Neuronal stem cell (in vitro differentiated cells): ENCODE data around the gene GPR141.

Experiments used
- DNase-seq: peaks from one replicate; pipeline ENCODE4 v3.0.0-alpha.2; 2013; ENCODE audit warnings: low spot score
- H2AFZ ChIP-seq: one replicate; pipeline ENCODE4 v1.6.1; 2013; ENCODE audit warnings: mild to moderate bottlenecking, low read length, inconsistent platforms
- H2AK5ac ChIP-seq: 2 replicates; pipeline ENCODE4 v1.6.1; 2013; ENCODE audit warnings: low read depth, mild to moderate bottlenecking, inconsistent platforms, low read length, moderate library complexity, mixed read lengths
- H2BK120ac ChIP-seq: 2 replicates; pipeline ENCODE4 v1.6.1; 2013; ENCODE audit warnings: low read depth, mild to moderate bottlenecking, inconsistent platforms, low read length, moderate library complexity, mixed read lengths
- H2BK12ac ChIP-seq: one replicate; pipeline ENCODE4 v1.6.1; 2013; ENCODE audit warnings: low read length, inconsistent platforms
- H2BK15ac ChIP-seq: 2 replicates; pipeline ENCODE4 v1.6.1; 2013; ENCODE audit warnings: mild to moderate bottlenecking, low read length, inconsistent platforms, mixed read lengths
- H2BK5ac ChIP-seq: one replicate; pipeline ENCODE4 v1.6.1; 2013; ENCODE audit warnings: inconsistent platforms, mild to moderate bottlenecking, low read length, moderate library complexity
- H3K14ac ChIP-seq: one replicate; pipeline ENCODE4 v1.6.1; 2013; ENCODE audit warnings: low read length, inconsistent platforms
- H3K18ac ChIP-seq: 2 replicates; pipeline ENCODE4 v1.6.1; 2013; ENCODE audit warnings: low read length, inconsistent platforms
- H3K23ac ChIP-seq: 2 replicates; pipeline ENCODE4 v1.6.1; 2013; ENCODE audit warnings: low read depth, mild to moderate bottlenecking, mixed read lengths, low read length, inconsistent platforms; ENCODE audit not compliant: poor library complexity
- H3K27ac ChIP-seq: replicated peaks from 3 replicates; pipeline ENCODE4 v1.5.1; 2013; ENCODE audit warnings: low read length, inconsistent platforms
- H3K27me3 ChIP-seq, 3 experiments: 2 replicates each; pipeline ENCODE4 v1.6.1; 2013; ENCODE audit warnings: low read length in 3 of 3, mild to moderate bottlenecking in 2 of 3, inconsistent platforms in 1 of 3, low read depth in 1 of 3, mixed read lengths in 1 of 3, moderate library complexity in 1 of 3; ENCODE audit not compliant: control insufficient read depth in 3 of 3, insufficient read depth in 3 of 3
- H3K36me3 ChIP-seq, 2 donors: replicated peaks in 1 of 2; 2 replicates each; pipeline ENCODE4 v1.6.1; 2013; ENCODE audit warnings: low read length in 2 of 2; ENCODE audit not compliant: control insufficient read depth in 2 of 2, insufficient read depth in 2 of 2
- H3K4ac ChIP-seq: 2 replicates; pipeline ENCODE4 v1.6.1; 2013; ENCODE audit warnings: inconsistent platforms, mild to moderate bottlenecking, low read length, moderate library complexity
- H3K4me1 ChIP-seq, 2 donors: 1 replicate in 1 of 2; 2 replicates in 1 of 2; pipeline ENCODE4 v1.6.1; 2013; ENCODE audit warnings: low read length in 2 of 2, low read depth in 1 of 2; ENCODE audit not compliant: control insufficient read depth in 2 of 2, insufficient read depth in 1 of 2
- H3K4me2 ChIP-seq: one replicate; pipeline ENCODE4 v1.6.1; 2013; ENCODE audit warnings: mild to moderate bottlenecking, low read length, inconsistent platforms; ENCODE audit not compliant: insufficient read depth, poor library complexity, severe bottlenecking
- H3K4me3 ChIP-seq, 2 donors: 2 replicates each; pipeline ENCODE4 v1.5.1; 2013; ENCODE audit warnings: low read length in 2 of 2, mild to moderate bottlenecking in 2 of 2, inconsistent platforms in 1 of 2, moderate library complexity in 1 of 2
- H3K79me1 ChIP-seq: one replicate; pipeline ENCODE4 v1.6.1; 2013; ENCODE audit warnings: low read depth, mild to moderate bottlenecking, inconsistent platforms, low read length, moderate library complexity
- H3K9ac ChIP-seq: one replicate; pipeline ENCODE4 v1.6.1; 2013; ENCODE audit warnings: mild to moderate bottlenecking, low read depth, low read length, inconsistent platforms; ENCODE audit not compliant: poor library complexity
- H3K9me3 ChIP-seq, 2 donors: replicated peaks in 1 of 2; 2 replicates each; pipeline versions ENCODE3 to v1.6.1; 2013; ENCODE audit warnings: low read length in 2 of 2, mild to moderate bottlenecking in 2 of 2, inconsistent platforms in 1 of 2, low read depth in 1 of 2, mixed read lengths in 1 of 2, moderate library complexity in 1 of 2; ENCODE audit not compliant: control insufficient read depth in 2 of 2, insufficient read depth in 1 of 2
- H4K8ac ChIP-seq: one replicate; pipeline ENCODE4 v1.6.1; 2013; ENCODE audit warnings: low read depth, mild to moderate bottlenecking, inconsistent platforms, low read length, moderate library complexity
- H4K91ac ChIP-seq: one replicate; pipeline ENCODE4 v1.6.1; 2013; ENCODE audit warnings: low read length, low read depth, mild to moderate bottlenecking, inconsistent platforms; ENCODE audit not compliant: poor library complexity
- whole genome bisulfite sequencing, 2 donors: extraction: QIAGEN DNeasy Blood & Tissue Kit; methylation state at CpG; one replicate each; pipeline ENCODE4 v1.1.7; 2013; ENCODE audit warnings: missing lambda C conversion rate in 2 of 2, mixed read lengths in 1 of 2; ENCODE audit not compliant: insufficient read length in 2 of 2, insufficient replicate concordance in 1 of 2; ENCODE audit errors: extremely low coverage in 2 of 2; 5-methylcytosine and 5-hydroxymethylcytosine counted together

Gene GPR141

GRCh38 chr7:37713613-37714012 lies 30.0 kb downstream of the GPR141 start:
- no peak overlapping the region for H2AK5ac ChIP-seq
- no peak overlapping the region for H2AFZ ChIP-seq
- H3K9ac ChIP-seq = no peak overlapping the region
- no peak overlapping the region for H3K23ac ChIP-seq
- no peaks in the 10 kb centered on the region for H3K27me3 ChIP-seq
- no peak overlapping the region for H4K8ac ChIP-seq
- H2BK120ac ChIP-seq = no peak overlapping the region
- H3K27ac ChIP-seq = no peak overlapping the region
- no peak overlapping the region for H3K14ac ChIP-seq
- no peak overlapping the region for H3K18ac ChIP-seq
- no CpG with 5 or more reads among the region's 2 CpGs for WGBS, 2 donors
- no peak overlapping the region for H3K4ac ChIP-seq
- H2BK5ac ChIP-seq = no peak overlapping the region
- H2BK15ac ChIP-seq = no peak overlapping the region
- no peak for DNase-seq
- H3K4me1 ChIP-seq = no peaks in the 10 kb centered on the region
- no peak overlapping the region for H4K91ac ChIP-seq
- H3K9me3 ChIP-seq = peaks cover 0 to 5% of the 10 kb centered on the region in 2 donors
- no peak overlapping the region for H3K4me3 ChIP-seq
- H3K79me1 ChIP-seq = no peaks in the 10 kb centered on the region
- no peak overlapping the region for H3K4me2 ChIP-seq
- no peaks in the 10 kb centered on the region for H3K36me3 ChIP-seq
- no peak overlapping the region for H2BK12ac ChIP-seq

GRCh38 chr7:37714606-37715005 lies 31.0 kb downstream of the GPR141 start:
- no peak overlapping the region for H4K91ac ChIP-seq
- H3K9ac ChIP-seq = no peak overlapping the region
- no peaks in the 10 kb centered on the region for H3K36me3 ChIP-seq
- DNase-seq = no peak
- H2BK12ac ChIP-seq = no peak overlapping the region
- H4K8ac ChIP-seq = no peak overlapping the region
- no peak overlapping the region for H3K23ac ChIP-seq
- no peak overlapping the region for H3K4me2 ChIP-seq
- H3K79me1 ChIP-seq = no peaks in the 10 kb centered on the region
- H3K4me3 ChIP-seq = no peak overlapping the region
- no peak overlapping the region for H3K18ac ChIP-seq
- H2BK15ac ChIP-seq = no peak overlapping the region
- no peaks in the 10 kb centered on the region for H3K4me1 ChIP-seq
- no peak overlapping the region for H3K27ac ChIP-seq
- no peak overlapping the region for H2AK5ac ChIP-seq
- no CpG with 5 or more reads among the region's 2 CpGs for WGBS, 2 donors
- H2AFZ ChIP-seq = no peak overlapping the region
- H3K27me3 ChIP-seq = no peaks in the 10 kb centered on the region
- no peak overlapping the region for H2BK5ac ChIP-seq
- peaks cover 0 to 5% of the 10 kb centered on the region in 2 donors for H3K9me3 ChIP-seq
- H3K4ac ChIP-seq = no peak overlapping the region
- no peak overlapping the region for H3K14ac ChIP-seq
- H2BK120ac ChIP-seq = no peak overlapping the region

- Histone ChIP-seq H3K4me1 (no peaks in the 10 kb centered on the region), H3K4me2 (no peak overlapping the region), H2BK12ac (no peak overlapping the region), H4K8ac (no peak overlapping the region), H3K4ac (no peak overlapping the region), H2AK5ac (no peak overlapping the region), H3K14ac (no peak overlapping the region), H2AFZ (no peak overlapping the region), H4K91ac (no peak overlapping the region), H2BK5ac (no peak overlapping the region), H2BK120ac (no peak overlapping the region), H3K4me3 (no peak overlapping the region), H3K23ac (no peak overlapping the region), H3K36me3 (no peaks in the 10 kb centered on the region), H3K27me3 (no peaks in the 10 kb centered on the region), H3K18ac (no peak overlapping the region), H3K79me1 (no peaks in the 10 kb centered on the region), H3K9ac (no peak overlapping the region), H2BK15ac (no peak overlapping the region), H3K27ac (no peak overlapping the region), H3K9me3 (peaks cover 0 to 5% of the 10 kb centered on the region in 2 donors)
- no peak for DNase-seq
- no CpG with 5 or more reads among the region's 2 CpGs for WGBS, 2 donors
Observed at GRCh38 chr7:37718585-37718984, 35.0 kb downstream of the GPR141 start.

GRCh38 chr7:37719077-37719476 lies 35.5 kb downstream of the GPR141 start:
- Histone ChIP-seq H3K9me3 (peaks cover 0 to 5% of the 10 kb centered on the region in 2 donors), H3K4me3 (no peak overlapping the region), H4K91ac (no peak overlapping the region), H3K27ac (no peak overlapping the region), H2AFZ (no peak overlapping the region), H3K4ac (no peak overlapping the region), H3K23ac (no peak overlapping the region), H2BK12ac (no peak overlapping the region), H3K4me1 (no peaks in the 10 kb centered on the region), H3K18ac (no peak overlapping the region), H2BK15ac (no peak overlapping the region), H3K79me1 (no peaks in the 10 kb centered on the region), H2BK120ac (no peak overlapping the region), H3K9ac (no peak overlapping the region), H2AK5ac (no peak overlapping the region), H2BK5ac (no peak overlapping the region), H3K14ac (no peak overlapping the region), H3K27me3 (no peaks in the 10 kb centered on the region), H3K4me2 (no peak overlapping the region), H4K8ac (no peak overlapping the region), H3K36me3 (no peaks in the 10 kb centered on the region)
- DNase-seq = no peak
- WGBS, 2 donors = no CpG with 5 or more reads among the region's 1 CpG
